NCI-H1417 treated with DMSO at 0.1 percent for 48 hours (cell line): Measurements from ENCODE around the gene GAS6.
"Not testable (repeated sequence)": the region's sequence is repeated elsewhere in the genome, so short reads cannot be mapped to it uniquely, and the experiment has no call there.

Experiments used
- DNase-seq: peaks from one replicate; lab custom pipeline; 2025; lab: John Stamatoyannopoulos, UW

GAS6 gene

GRCh38 chr13:113837560-113838355, 26.1 kb downstream of the GAS6 start:
- DNase-seq, result no peak

- DNase-seq, result no peak
Measured at GRCh38 chr13:113836768-113837559, 26.9 kb downstream of the GAS6 start.

GRCh38 chr13:113835461-113836270, 28.2 kb downstream of the GAS6 start:
- DNase-seq, result peak; percentile 79

GRCh38 chr13:113834496-113835200, 29.2 kb downstream of the GAS6 start:
- DNase-seq, result no peak

- not testable (repeated sequence) for DNase-seq
Measured at GRCh38 chr13:113834006-113834405, 29.9 kb downstream of the GAS6 start.

GRCh38 chr13:113833111-113833830, 30.6 kb downstream of the GAS6 start:
- DNase-seq, result no peak

- DNase-seq, result no peak
Measured at GRCh38 chr13:113832631-113833030, 31.2 kb downstream of the GAS6 start.

GRCh38 chr13:113832205-113832604, 31.7 kb downstream of the GAS6 start:
- DNase-seq, result no peak

GRCh38 chr13:113831061-113831460, 32.8 kb downstream of the GAS6 start:
- no peak for DNase-seq

- not testable (repeated sequence) for DNase-seq
Measured at GRCh38 chr13:113830426-113830950, 33.4 kb downstream of the GAS6 start.

GRCh38 chr13:113828282-113828825, 35.5 kb downstream of the GAS6 start:
- no peak for DNase-seq

GRCh38 chr13:113827021-113827420, 36.9 kb downstream of the GAS6 start:
- no peak for DNase-seq

- not testable (repeated sequence) for DNase-seq
Measured at GRCh38 chr13:113826446-113826845, 37.4 kb downstream of the GAS6 start.

GRCh38 chr13:113825841-113826240, 38.0 kb downstream of the GAS6 start:
- DNase-seq, result no peak

- no peak for DNase-seq
Measured at GRCh38 chr13:113823771-113824170, 40.1 kb downstream of the GAS6 start.

GRCh38 chr13:113822956-113823744, 40.7 kb downstream of the GAS6 start:
- DNase-seq, result no peak

GRCh38 chr13:113822266-113822665, 41.6 kb downstream of the GAS6 start:
- no peak for DNase-seq

GRCh38 chr13:113821847-113822246, 42.0 kb downstream of the GAS6 start:
- no peak for DNase-seq

- DNase-seq, result peak; percentile 20
Measured at GRCh38 chr13:113820813-113821651, 42.8 kb downstream of the GAS6 start.
